C4-2B (cell line): ENCODE results near the gene DAZAP1.

Experiments used
- H3K27ac ChIP-seq: fragments of 450-650 bp; 2 replicates; pipeline ENCODE4 v1.5.1; 2017
- CTCF ChIP-seq: fragments of 450-650 bp; conservative IDR thresholded peaks from 2 replicates; pipeline ENCODE4 v1.5.1; 2017; ENCODE audit warnings: mild to moderate bottlenecking
- ZFX ChIP-seq: fragments of 450-650 bp; IDR thresholded peaks from 2 replicates; pipeline ENCODE4 v1.6.1; 2017

The DAZAP1 gene

DNA sequence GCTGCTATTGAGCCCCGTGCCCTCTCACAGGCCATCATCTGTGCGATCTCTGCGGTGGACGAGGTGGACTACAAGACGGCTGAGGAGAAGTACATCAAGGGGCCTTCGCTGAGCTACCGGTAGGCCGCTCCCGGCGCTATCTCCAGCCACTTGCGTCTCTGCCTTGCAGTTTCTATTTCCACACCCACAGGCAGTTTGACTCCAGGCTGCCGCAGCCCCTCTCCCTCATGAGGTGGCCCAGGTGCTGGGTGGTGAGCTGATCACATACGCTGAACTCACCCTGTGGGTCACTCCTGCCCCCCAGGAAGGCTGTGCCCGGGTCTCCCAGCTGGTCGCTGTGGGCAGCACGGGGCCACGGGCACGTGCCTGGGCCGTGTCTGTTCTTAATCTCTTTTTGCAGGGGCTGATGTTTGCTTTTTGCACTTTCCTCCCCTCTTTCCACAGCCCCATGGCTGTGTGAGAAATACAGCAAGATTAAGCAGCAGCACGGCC is 34.3 kb upstream of the DAZAP1 start:
- no peak overlapping the region for H3K27ac ChIP-seq

DNA sequence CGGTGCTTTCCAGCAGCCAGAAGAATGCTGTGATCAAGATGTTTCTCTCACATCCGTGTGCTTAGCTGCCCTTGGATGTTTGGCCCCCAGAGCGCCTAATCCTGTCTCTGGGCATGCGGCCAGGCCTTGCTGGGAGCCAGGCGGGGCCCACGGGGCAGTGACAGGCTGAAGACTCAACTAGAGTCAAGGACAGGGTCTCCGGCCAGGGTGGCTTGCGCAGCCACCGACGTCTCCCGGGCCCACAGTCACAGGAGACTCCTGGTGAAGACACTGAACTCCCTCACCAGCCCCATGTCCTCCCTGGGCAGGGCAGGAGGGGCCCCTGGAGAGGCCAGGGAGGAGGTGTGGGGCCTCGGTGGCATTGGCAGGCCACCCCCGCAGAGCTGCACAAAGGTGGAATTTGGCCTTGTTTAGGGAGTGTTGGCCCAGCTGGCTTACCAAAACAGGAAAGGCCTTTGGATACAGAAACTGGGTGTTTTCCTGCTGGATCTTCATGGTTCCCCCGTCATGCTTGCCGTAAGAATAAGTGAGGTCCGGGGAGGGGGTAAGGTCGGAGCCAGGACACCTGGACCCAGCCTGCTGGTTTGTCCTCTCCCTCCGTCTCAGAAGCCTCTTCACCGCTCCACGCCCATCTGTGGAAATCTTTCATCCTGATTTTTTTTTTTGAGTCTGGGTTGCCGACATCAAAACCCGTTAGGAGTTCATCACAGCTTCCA is 33.7 kb upstream of the DAZAP1 start:
- no peak overlapping the region for H3K27ac ChIP-seq

More for the DNA sequence above, 34.3 kb upstream of the DAZAP1 start:
- TF ChIP-seq CTCF (no peak), ZFX (no peak)

DNA sequence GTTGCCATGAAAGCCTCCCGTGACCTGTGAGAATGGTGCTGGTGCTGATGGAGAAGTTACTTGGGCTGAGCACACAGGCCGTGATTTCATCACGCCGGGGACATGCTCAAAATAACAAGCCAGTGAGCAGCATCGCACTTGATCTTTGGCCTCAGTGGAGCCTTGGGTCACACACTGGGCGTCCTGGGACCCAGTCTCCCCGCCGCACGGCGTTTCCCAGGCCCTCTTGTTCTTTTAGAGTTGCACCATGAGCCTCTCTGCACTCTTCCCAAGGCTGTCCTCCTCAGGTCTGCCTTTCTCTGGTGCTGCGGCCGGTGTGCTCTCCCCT is 33.2 kb upstream of the DAZAP1 start:
- no peak for TF ChIP-seq CTCF
- TF ChIP-seq ZFX: no peak
- no peak overlapping the region for H3K27ac ChIP-seq

More for the DNA sequence above, 33.7 kb upstream of the DAZAP1 start:
- no peak for TF ChIP-seq CTCF
- no peak for TF ChIP-seq ZFX

GRCh38 chr19:1376415-1376805 is 31.0 kb upstream of the DAZAP1 start:
- no peak for TF ChIP-seq CTCF
- TF ChIP-seq ZFX: no peak
- H3K27ac ChIP-seq: no peak overlapping the region

DNA sequence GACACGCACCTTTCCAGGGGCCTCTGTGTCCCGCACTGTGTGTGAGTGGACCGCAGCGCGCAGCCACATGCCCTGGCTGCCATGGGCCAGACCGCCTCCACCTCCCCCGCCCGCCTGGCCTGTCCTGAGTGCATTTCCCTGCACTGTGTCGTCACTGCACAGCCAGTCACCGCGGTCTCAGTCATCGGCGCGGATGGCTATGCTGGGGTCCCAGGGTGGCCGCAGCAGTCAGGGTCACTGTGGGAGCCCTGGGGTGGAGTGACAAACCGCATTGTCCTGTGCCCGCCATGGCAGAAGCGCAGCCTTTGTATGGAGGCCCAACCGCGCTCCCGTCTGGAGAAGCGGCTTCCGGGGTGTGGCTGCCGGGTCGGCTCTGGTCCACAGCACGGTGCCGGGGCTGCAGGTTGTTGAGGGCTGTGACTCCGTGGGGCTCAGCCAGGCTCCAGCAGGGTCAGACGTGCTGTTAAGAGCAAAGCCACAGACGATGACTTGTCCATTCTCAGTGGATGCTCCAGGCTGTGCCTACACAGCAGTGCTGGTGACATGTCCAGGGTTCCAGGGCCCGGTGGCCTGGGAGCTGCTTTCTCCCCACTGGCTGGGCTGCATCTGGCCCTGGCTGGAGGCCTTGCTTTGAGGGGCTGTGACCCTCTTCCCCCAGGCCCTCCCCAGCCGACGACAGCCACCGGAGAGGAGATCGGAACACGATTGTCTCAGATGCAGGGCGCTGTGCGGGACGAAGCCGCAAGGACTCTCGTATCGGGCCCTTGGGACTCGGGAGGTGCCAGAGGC is 30.0 kb upstream of the DAZAP1 start:
- TF ChIP-seq ZFX (no peak), CTCF (no peak)
- no peak overlapping the region for H3K27ac ChIP-seq

- no peak overlapping the region for H3K27ac ChIP-seq
- TF ChIP-seq ZFX: no peak
- no peak for TF ChIP-seq CTCF
Observed at GRCh38 chr19:1377965-1378785, 29.2 kb upstream of the DAZAP1 start.
